Neural cell (in vitro differentiated cells): Measurements from ENCODE around the gene NDUFV1. TPM values are rescaled to one million over a fixed set of nuclear protein-coding genes. Genes with fewer than 3 reads are reported as not detected.

Experiments used
- H2AFZ ChIP-seq: fragments of 200-600, 300-800 bp; sonication (generic), shearing (Covaris generic); 2 replicates; pipeline ENCODE4 v1.6.0; 2014; ENCODE audit warnings: low read depth, mild to moderate bottlenecking, antibody characterized with exemption, low read length, moderate library complexity
- H3F3A ChIP-seq: fragments of 200-600 bp; shearing (Covaris generic); 2 replicates; pipeline ENCODE4 v1.6.1; 2016; ENCODE audit warnings: mild to moderate bottlenecking, moderate library complexity, mixed read lengths, antibody characterized with exemption, low read length; ENCODE audit not compliant: insufficient read depth, poor library complexity, severe bottlenecking
- H3K27ac ChIP-seq: fragments of 200-600, 300-800 bp; sonication (generic), shearing (Covaris generic); 2 replicates; pipeline ENCODE4 v1.5.1; 2014; ENCODE audit warnings: mild to moderate bottlenecking, low read length, moderate library complexity
- H3K27me3 ChIP-seq: fragments of 300-800, 200-600 bp; sonication (generic), shearing (Covaris generic); 2 replicates; pipeline ENCODE4 v1.6.0; 2014; ENCODE audit warnings: mild to moderate bottlenecking, low read depth, low read length, moderate library complexity; ENCODE audit not compliant: insufficient read depth
- H3K36me3 ChIP-seq: fragments of 300-800, 200-600 bp; sonication (generic), shearing (Covaris generic); 2 replicates; pipeline ENCODE4 v1.5.1; 2014; ENCODE audit warnings: mild to moderate bottlenecking, antibody characterized with exemption, low read length, moderate library complexity; ENCODE audit not compliant: insufficient read depth
- H3K4me2 ChIP-seq: fragments of 300-800, 200-600 bp; sonication (generic), shearing (Covaris generic); 2 replicates; pipeline ENCODE4 v1.6.0; 2014; ENCODE audit warnings: mild to moderate bottlenecking, low read length
- H3K4me3 ChIP-seq: fragments of 300-800, 200-600 bp; sonication (generic), shearing (Covaris generic); 2 replicates; pipeline ENCODE4 v1.5.1; 2014; ENCODE audit warnings: mild to moderate bottlenecking, low read length, moderate library complexity
- H3K79me2 ChIP-seq: fragments of 200-600 bp; shearing (Covaris generic); replicated peaks from 2 replicates; pipeline ENCODE4 v1.6.0; 2014; ENCODE audit warnings: mild to moderate bottlenecking, low read length, moderate library complexity; ENCODE audit not compliant: insufficient read depth
- H3K9ac ChIP-seq: fragments of 300-800, 200-600 bp; sonication (generic), shearing (Covaris generic); 2 replicates; pipeline ENCODE4 v1.6.1; 2016; ENCODE audit warnings: mild to moderate bottlenecking, low read length, mixed read lengths
- H3K9me2 ChIP-seq: fragments of 200-600 bp; shearing (Covaris generic); 2 replicates; pipeline ENCODE4 v1.6.1; 2016; ENCODE audit warnings: mild to moderate bottlenecking, low read length, mixed read lengths; ENCODE audit not compliant: insufficient read depth
- H3K9me3 ChIP-seq: fragments of 200-600, 300-800 bp; sonication (generic), shearing (Covaris generic); 2 replicates; pipeline ENCODE4 v1.6.1; 2016; ENCODE audit warnings: mild to moderate bottlenecking, mixed run types, low read length, moderate library complexity, mixed read lengths
- H4K20me1 ChIP-seq: fragments of 200-600 bp; shearing (Covaris generic); 2 replicates; pipeline ENCODE4 v1.6.1; 2016; ENCODE audit warnings: mild to moderate bottlenecking, mixed run types; ENCODE audit not compliant: insufficient read depth
- EP300 ChIP-seq: fragments of 450-650 bp; conservative IDR thresholded peaks from 2 replicates; pipeline ENCODE4 v1.6.1; 2014; ENCODE audit warnings: antibody characterized with exemption, mild to moderate bottlenecking, moderate library complexity; ENCODE audit not compliant: poor library complexity, severe bottlenecking
- EZH2 ChIP-seq: fragments of 200-600, 300-800 bp; shearing (Covaris generic), sonication (generic); IDR thresholded peaks from 2 replicates; pipeline ENCODE4 v1.6.1; 2014; ENCODE audit warnings: antibody characterized with exemption, low read length, borderline replicate concordance, mild to moderate bottlenecking; ENCODE audit not compliant: insufficient read depth, poor library complexity, severe bottlenecking
- MXI1 ChIP-seq: fragments of 450-650 bp; conservative IDR thresholded peaks from 2 replicates; pipeline ENCODE4 v1.6.1; 2014; ENCODE audit warnings: antibody characterized with exemption, mild to moderate bottlenecking; ENCODE audit not compliant: poor library complexity, severe bottlenecking
- POLR2AphosphoS5 ChIP-seq: IDR thresholded peaks from 2 replicates; pipeline ENCODE4 v1.6.1; 2012
- RAD21 ChIP-seq: fragments of 450-650 bp; conservative IDR thresholded peaks from 2 replicates; pipeline ENCODE4 v1.6.1; 2014; ENCODE audit warnings: antibody characterized with exemption, mild to moderate bottlenecking, moderate library complexity
- REST ChIP-seq: IDR thresholded peaks from 2 replicates; pipeline ENCODE4 v1.6.1; 2012; ENCODE audit warnings: borderline replicate concordance
- SMC3 ChIP-seq: fragments of 450-650 bp; conservative IDR thresholded peaks from 2 replicates; pipeline ENCODE4 v1.6.1; 2014; ENCODE audit warnings: antibody characterized with exemption, mild to moderate bottlenecking, moderate library complexity; ENCODE audit not compliant: poor library complexity
- TAF1 ChIP-seq: IDR thresholded peaks from 2 replicates; pipeline ENCODE4 v1.6.1; 2012; ENCODE audit warnings: low read depth
- polyA plus RNA-seq: library from polyadenylated mRNA; depleted of rRNA; stranded (reverse); fragments of >200 nt; gene quantifications from 2 replicates; pipeline ENCODE4 v1.2.3, GENCODE V29; 2014
- TF ChIP-seq, protein P1 (sequence below): fragments of 450-650 bp; IDR thresholded peaks from 2 replicates; pipeline ENCODE4 v1.5.1; 2014; ENCODE audit warnings: antibody characterized with exemption, mild to moderate bottlenecking, moderate library complexity; ENCODE audit not compliant: poor library complexity, severe bottlenecking

Gene NDUFV1
- polyA plus RNA-seq, 1 donor from 2014 or later: 393 TPM

DNA sequence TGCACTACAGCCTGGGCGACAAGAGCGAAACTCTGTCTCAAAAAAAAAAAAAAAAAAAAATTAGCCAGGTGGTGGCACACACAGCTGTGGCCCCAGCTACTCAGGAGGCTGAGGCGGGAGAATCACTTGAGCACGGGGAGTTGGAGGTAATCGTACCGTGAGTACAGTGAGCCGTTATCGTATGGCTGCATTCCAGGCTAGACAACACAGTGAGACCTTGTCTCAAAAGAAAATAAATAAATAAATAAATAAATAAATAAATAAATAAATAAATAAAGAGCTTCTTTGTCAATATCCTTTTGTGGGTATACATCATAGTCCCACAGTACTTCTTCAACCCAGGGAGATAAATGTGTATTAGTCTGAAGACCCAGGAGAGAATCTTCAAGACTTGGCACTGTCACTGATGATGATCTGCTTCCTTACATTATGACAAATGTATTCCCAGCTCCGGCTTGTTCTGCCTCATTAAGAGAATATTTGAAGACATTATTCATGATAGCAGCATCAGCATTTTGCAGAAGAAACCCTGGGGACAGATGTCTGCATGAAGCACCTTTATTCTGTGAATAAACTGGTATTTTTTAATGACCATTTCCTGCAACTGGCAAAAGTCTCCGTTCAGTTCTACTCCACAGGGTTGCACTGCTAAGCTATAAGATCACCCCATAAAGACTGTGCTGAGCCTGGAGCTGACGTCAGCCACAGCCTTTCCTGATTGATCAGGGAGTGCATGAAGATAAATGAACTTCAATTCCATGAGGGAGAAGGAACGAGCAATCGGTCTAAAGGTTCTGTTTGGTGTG is 45.4 kb downstream of the NDUFV1 start:
- Histone ChIP-seq H3K36me3 (no peaks in the 10 kb centered on the region), H2AFZ (peak overlapping the region; percentile 9), H3K4me2 (peak overlapping the region; percentile 30), H4K20me1 (no peaks in the 10 kb centered on the region), H3K27ac (peak overlapping the region; percentile 52), H3K27me3 (no peaks in the 10 kb centered on the region), H3K9ac (peak overlapping the region; percentile 31), H3K4me3 (peak overlapping the region; percentile 30), H3K9me3 (no peaks in the 10 kb centered on the region), H3K9me2 (no peaks in the 10 kb centered on the region), H3K79me2 (no peaks in the 10 kb centered on the region), H3F3A (no peaks in the 10 kb centered on the region)
- no peak for TF ChIP-seq EP300
- TF ChIP-seq POLR2AphosphoS5: peak; percentile 5

GRCh38 chr11:67652965-67653845 is 46.5 kb downstream of the NDUFV1 start:
- Histone ChIP-seq H3K4me2 (no peak overlapping the region), H3F3A (no peaks in the 10 kb centered on the region), H3K9me3 (no peaks in the 10 kb centered on the region), H3K9me2 (no peaks in the 10 kb centered on the region), H3K4me3 (no peak overlapping the region), H3K27ac (no peak overlapping the region), H4K20me1 (no peaks in the 10 kb centered on the region), H3K36me3 (no peaks in the 10 kb centered on the region), H3K79me2 (no peaks in the 10 kb centered on the region), H3K9ac (no peak overlapping the region), H2AFZ (no peak overlapping the region), H3K27me3 (no peaks in the 10 kb centered on the region)
- TF ChIP-seq POLR2AphosphoS5: no peak
- no peak for TF ChIP-seq REST
- TF ChIP-seq, protein P1, sequence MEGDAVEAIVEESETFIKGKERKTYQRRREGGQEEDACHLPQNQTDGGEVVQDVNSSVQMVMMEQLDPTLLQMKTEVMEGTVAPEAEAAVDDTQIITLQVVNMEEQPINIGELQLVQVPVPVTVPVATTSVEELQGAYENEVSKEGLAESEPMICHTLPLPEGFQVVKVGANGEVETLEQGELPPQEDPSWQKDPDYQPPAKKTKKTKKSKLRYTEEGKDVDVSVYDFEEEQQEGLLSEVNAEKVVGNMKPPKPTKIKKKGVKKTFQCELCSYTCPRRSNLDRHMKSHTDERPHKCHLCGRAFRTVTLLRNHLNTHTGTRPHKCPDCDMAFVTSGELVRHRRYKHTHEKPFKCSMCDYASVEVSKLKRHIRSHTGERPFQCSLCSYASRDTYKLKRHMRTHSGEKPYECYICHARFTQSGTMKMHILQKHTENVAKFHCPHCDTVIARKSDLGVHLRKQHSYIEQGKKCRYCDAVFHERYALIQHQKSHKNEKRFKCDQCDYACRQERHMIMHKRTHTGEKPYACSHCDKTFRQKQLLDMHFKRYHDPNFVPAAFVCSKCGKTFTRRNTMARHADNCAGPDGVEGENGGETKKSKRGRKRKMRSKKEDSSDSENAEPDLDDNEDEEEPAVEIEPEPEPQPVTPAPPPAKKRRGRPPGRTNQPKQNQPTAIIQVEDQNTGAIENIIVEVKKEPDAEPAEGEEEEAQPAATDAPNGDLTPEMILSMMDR: no peak
- TF ChIP-seq EP300: no peak
- TF ChIP-seq TAF1: no peak
- TF ChIP-seq SMC3: no peak
- no peak for TF ChIP-seq MXI1
- TF ChIP-seq EZH2: no peak
- no peak for TF ChIP-seq RAD21
